Liver (tissue), 9 donors: ENCODE results near the gene TOPBP1. TPM values are rescaled to one million over a fixed set of nuclear protein-coding genes. Genes with fewer than 3 reads are reported as not detected.

Source experiments
- DNase-seq: peaks from one replicate; pipeline ENCODE4 v3.0.0-alpha.2; 2017; ENCODE audit warnings: low spot score
- H3K27ac ChIP-seq, 2 donors: one replicate each; pipeline ENCODE4 v1.7.0; 2013; ENCODE audit warnings: inconsistent platforms in 2 of 2, low read length in 2 of 2, control low read depth in 1 of 2, low read depth in 1 of 2, mild to moderate bottlenecking in 1 of 2
- H3K27me3 ChIP-seq, 4 donors: one replicate each; pipeline versions ENCODE4 v1.6.1 to v1.7.0; 2013; ENCODE audit warnings: low read length in 3 of 4, inconsistent platforms in 1 of 4, mild to moderate bottlenecking in 1 of 4, moderate library complexity in 1 of 4; ENCODE audit not compliant: control insufficient read depth in 4 of 4, insufficient read depth in 4 of 4
- H3K36me3 ChIP-seq, 4 donors: one replicate each; pipeline versions ENCODE4 v1.6.1 to v1.7.0; 2013; ENCODE audit warnings: low read length in 3 of 4, mild to moderate bottlenecking in 3 of 4, low read depth in 1 of 4, moderate library complexity in 1 of 4; ENCODE audit not compliant: control insufficient read depth in 4 of 4, insufficient read depth in 3 of 4
- H3K4me1 ChIP-seq, 4 donors: one replicate each; pipeline versions ENCODE4 v1.6.1 to v1.7.0; 2013; ENCODE audit warnings: low read length in 3 of 4, mild to moderate bottlenecking in 3 of 4, moderate library complexity in 1 of 4; ENCODE audit not compliant: control insufficient read depth in 4 of 4, insufficient read depth in 4 of 4
- H3K4me3 ChIP-seq, 3 donors: one replicate each; pipeline versions ENCODE4 v1.6.1 to v1.7.0; 2013; ENCODE audit warnings: low read length in 3 of 3, control low read depth in 1 of 3, low read depth in 1 of 3, mild to moderate bottlenecking in 1 of 3
- H3K9ac ChIP-seq, 2 donors: one replicate each; pipeline ENCODE4 v1.7.0; 2013; ENCODE audit warnings: low read length in 2 of 2, mild to moderate bottlenecking in 2 of 2, moderate library complexity in 2 of 2, control low read depth in 1 of 2, low read depth in 1 of 2
- H3K9me3 ChIP-seq, 4 donors: one replicate each; pipeline versions ENCODE4 v1.6.1 to v1.7.0; 2013; ENCODE audit warnings: low read length in 3 of 4; ENCODE audit not compliant: control insufficient read depth in 4 of 4
- EGR1 ChIP-seq, 2 donors: IDR thresholded peaks; 2 replicates each; pipeline ENCODE4 v1.6.1; 2016 to 2018; ENCODE audit warnings: antibody characterized with exemption in 2 of 2, low read depth in 2 of 2
- FOXA1 ChIP-seq: IDR thresholded peaks from 2 replicates; pipeline ENCODE4 v1.6.1; 2016; ENCODE audit warnings: antibody characterized with exemption
- FOXA2 ChIP-seq: IDR thresholded peaks from 2 replicates; pipeline ENCODE4 v1.6.1; 2016; ENCODE audit warnings: antibody characterized with exemption
- HNF4A ChIP-seq, 2 donors: conservative IDR thresholded peaks; 2 replicates each; pipeline ENCODE4 v1.6.1; 2016; ENCODE audit warnings: antibody characterized with exemption in 2 of 2, mild to moderate bottlenecking in 2 of 2
- HNF4G ChIP-seq: IDR thresholded peaks from 2 replicates; pipeline ENCODE4 v1.6.1; 2016; ENCODE audit warnings: antibody characterized with exemption
- JUND ChIP-seq, 2 donors: IDR thresholded peaks; 2 replicates each; pipeline ENCODE4 v1.6.1; 2016; ENCODE audit warnings: antibody characterized with exemption in 2 of 2
- NR2F2 ChIP-seq: IDR thresholded peaks from 2 replicates; pipeline ENCODE4 v1.6.1; 2016; ENCODE audit warnings: antibody characterized with exemption
- RAD21 ChIP-seq, 2 donors: IDR thresholded peaks; 2 replicates each; pipeline ENCODE4 v1.6.1; 2016; ENCODE audit warnings: antibody characterized with exemption in 2 of 2, mild to moderate bottlenecking in 2 of 2
- RXRA ChIP-seq, 2 donors: IDR thresholded peaks; 2 replicates each; pipeline ENCODE4 v1.6.1; 2017 to 2018; ENCODE audit warnings: antibody characterized with exemption in 2 of 2, mild to moderate bottlenecking in 1 of 2
- SP1 ChIP-seq: IDR thresholded peaks from 2 replicates; pipeline ENCODE4 v1.6.1; 2018; ENCODE audit warnings: antibody characterized with exemption, mild to moderate bottlenecking
- TAF1 ChIP-seq: conservative IDR thresholded peaks from 2 replicates; pipeline ENCODE4 v1.6.1; 2016; ENCODE audit warnings: antibody characterized with exemption, mild to moderate bottlenecking
- YY1 ChIP-seq: IDR thresholded peaks from 2 replicates; pipeline ENCODE4 v1.6.1; 2016; ENCODE audit warnings: antibody characterized with exemption, mild to moderate bottlenecking
- ZBTB33 ChIP-seq: IDR thresholded peaks from 2 replicates; pipeline ENCODE4 v1.6.1; 2016; ENCODE audit warnings: antibody characterized with exemption
- WGBS: extraction: QIAGEN DNeasy Blood & Tissue Kit; methylation state at CpG from one replicate; pipeline ENCODE4 v1.1.7; 2013; 5-methylcytosine and 5-hydroxymethylcytosine counted together
- polyA plus RNA-seq, 2 donors: library from polyadenylated mRNA; stranded (reverse) in 1 of 2; unstranded in 1 of 2; fragments of 200-250 nt in 1 of 2; fragments of >200 nt in 1 of 2; fragmentation: Nextera tagmentation in 1 of 2; extraction: Ambion mirVana in 1 of 2; gene quantifications; one replicate each; pipeline versions ENCODE4 v1.2.1 to v1.2.3, GENCODE V29; 2013 to 2015
- total RNA-seq, 2 donors: library from RNA; depleted of rRNA; stranded (reverse); fragments of >200 nt; gene quantifications; one replicate each; pipeline ENCODE4 v1.2.3, GENCODE V29; 2014
- TF ChIP-seq, protein P1 (sequence below): IDR thresholded peaks from 2 replicates; pipeline ENCODE4 v1.6.1; 2016; ENCODE audit warnings: antibody characterized with exemption
- TF ChIP-seq, protein P2 (sequence below): IDR thresholded peaks from 2 replicates; pipeline ENCODE4 v1.6.1; 2016; ENCODE audit warnings: antibody characterized with exemption, mild to moderate bottlenecking
- TF ChIP-seq, protein P3 (sequence below): IDR thresholded peaks from 2 replicates; pipeline ENCODE4 v1.6.1; 2016; ENCODE audit warnings: antibody characterized with exemption
- TF ChIP-seq, protein P4 (sequence below): fragments of 150-350 bp; IDR thresholded peaks from 2 replicates; pipeline ENCODE4 v1.5.1; 2017; ENCODE audit warnings: improper control_type of control experiment, low read depth, low read length; ENCODE audit not compliant: missing input control
- donor health status: healthy.
- donor health status: healthy.
- donor health status: healthy.
- donor health status: healthy.
- donor health status: healthy.

TOPBP1 gene
- total and polyA plus RNA-seq, 4 donors, result 3.3 to 22.9 (median 8.7) TPM

GRCh38 chr3:133588784-133589465, 72.8 kb downstream of the TOPBP1 start:
- Histone ChIP-seq H3K27ac (no peak overlapping the region), H3K4me3 (no peak overlapping the region), H3K27me3 (no peaks in the 10 kb centered on the region), H3K4me1 (peaks cover 6 to 23% (median 21%) of the 10 kb centered on the region in 4 donors), H3K9me3 (no peaks in the 10 kb centered on the region), H3K36me3 (peaks cover 8 to 40% (median 22%) of the 10 kb centered on the region in 4 donors), H3K9ac (no peak overlapping the region)
- TF ChIP-seq RAD21 (IDR thresholded peaks at IDR 0.05) (no peak), ZBTB33 (no peak), FOXA1 (no peak), NR2F2 (no peak), SP1 (no peak), YY1 (no peak), HNF4A (conservative IDR thresholded peaks at IDR 0.05) (no peak), EGR1 (IDR thresholded peaks at IDR 0.05; ENCODE audit: low read depth in 2 of 2) (no peak), TAF1 (no peak), FOXA2 (no peak), RXRA (IDR thresholded peaks at IDR 0.05) (no peak), JUND (IDR thresholded peaks at IDR 0.05) (no peak), HNF4G (no peak)
- TF ChIP-seq, protein P1, sequence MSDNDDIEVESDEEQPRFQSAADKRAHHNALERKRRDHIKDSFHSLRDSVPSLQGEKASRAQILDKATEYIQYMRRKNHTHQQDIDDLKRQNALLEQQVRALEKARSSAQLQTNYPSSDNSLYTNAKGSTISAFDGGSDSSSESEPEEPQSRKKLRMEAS, result no peak
- TF ChIP-seq, protein P2, sequence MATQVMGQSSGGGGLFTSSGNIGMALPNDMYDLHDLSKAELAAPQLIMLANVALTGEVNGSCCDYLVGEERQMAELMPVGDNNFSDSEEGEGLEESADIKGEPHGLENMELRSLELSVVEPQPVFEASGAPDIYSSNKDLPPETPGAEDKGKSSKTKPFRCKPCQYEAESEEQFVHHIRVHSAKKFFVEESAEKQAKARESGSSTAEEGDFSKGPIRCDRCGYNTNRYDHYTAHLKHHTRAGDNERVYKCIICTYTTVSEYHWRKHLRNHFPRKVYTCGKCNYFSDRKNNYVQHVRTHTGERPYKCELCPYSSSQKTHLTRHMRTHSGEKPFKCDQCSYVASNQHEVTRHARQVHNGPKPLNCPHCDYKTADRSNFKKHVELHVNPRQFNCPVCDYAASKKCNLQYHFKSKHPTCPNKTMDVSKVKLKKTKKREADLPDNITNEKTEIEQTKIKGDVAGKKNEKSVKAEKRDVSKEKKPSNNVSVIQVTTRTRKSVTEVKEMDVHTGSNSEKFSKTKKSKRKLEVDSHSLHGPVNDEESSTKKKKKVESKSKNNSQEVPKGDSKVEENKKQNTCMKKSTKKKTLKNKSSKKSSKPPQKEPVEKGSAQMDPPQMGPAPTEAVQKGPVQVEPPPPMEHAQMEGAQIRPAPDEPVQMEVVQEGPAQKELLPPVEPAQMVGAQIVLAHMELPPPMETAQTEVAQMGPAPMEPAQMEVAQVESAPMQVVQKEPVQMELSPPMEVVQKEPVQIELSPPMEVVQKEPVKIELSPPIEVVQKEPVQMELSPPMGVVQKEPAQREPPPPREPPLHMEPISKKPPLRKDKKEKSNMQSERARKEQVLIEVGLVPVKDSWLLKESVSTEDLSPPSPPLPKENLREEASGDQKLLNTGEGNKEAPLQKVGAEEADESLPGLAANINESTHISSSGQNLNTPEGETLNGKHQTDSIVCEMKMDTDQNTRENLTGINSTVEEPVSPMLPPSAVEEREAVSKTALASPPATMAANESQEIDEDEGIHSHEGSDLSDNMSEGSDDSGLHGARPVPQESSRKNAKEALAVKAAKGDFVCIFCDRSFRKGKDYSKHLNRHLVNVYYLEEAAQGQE, result no peak
- TF ChIP-seq, protein P3, sequence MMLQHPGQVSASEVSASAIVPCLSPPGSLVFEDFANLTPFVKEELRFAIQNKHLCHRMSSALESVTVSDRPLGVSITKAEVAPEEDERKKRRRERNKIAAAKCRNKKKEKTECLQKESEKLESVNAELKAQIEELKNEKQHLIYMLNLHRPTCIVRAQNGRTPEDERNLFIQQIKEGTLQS, result no peak
- TF ChIP-seq, protein P4, sequence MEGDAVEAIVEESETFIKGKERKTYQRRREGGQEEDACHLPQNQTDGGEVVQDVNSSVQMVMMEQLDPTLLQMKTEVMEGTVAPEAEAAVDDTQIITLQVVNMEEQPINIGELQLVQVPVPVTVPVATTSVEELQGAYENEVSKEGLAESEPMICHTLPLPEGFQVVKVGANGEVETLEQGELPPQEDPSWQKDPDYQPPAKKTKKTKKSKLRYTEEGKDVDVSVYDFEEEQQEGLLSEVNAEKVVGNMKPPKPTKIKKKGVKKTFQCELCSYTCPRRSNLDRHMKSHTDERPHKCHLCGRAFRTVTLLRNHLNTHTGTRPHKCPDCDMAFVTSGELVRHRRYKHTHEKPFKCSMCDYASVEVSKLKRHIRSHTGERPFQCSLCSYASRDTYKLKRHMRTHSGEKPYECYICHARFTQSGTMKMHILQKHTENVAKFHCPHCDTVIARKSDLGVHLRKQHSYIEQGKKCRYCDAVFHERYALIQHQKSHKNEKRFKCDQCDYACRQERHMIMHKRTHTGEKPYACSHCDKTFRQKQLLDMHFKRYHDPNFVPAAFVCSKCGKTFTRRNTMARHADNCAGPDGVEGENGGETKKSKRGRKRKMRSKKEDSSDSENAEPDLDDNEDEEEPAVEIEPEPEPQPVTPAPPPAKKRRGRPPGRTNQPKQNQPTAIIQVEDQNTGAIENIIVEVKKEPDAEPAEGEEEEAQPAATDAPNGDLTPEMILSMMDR, result no peak
- 64% methylated on average over 2 of the region's 2 CpGs for WGBS
- no peak for DNase-seq
